H9 (cell line): Measurements from ENCODE around the gene ZNF512. TPM values are rescaled to one million over a fixed set of nuclear protein-coding genes. Genes with fewer than 3 reads are reported as not detected.

Source experiments
- DNase-seq: peaks from one replicate; pipeline ENCODE4 v3.0.0-alpha.2; 2017
- H2AFZ ChIP-seq: one replicate; pipeline ENCODE4 v1.6.1; 2013; ENCODE audit warnings: mild to moderate bottlenecking, low read length, control low read depth, moderate library complexity
- H2AK5ac ChIP-seq: 2 replicates; pipeline ENCODE4 v1.6.1; 2013; ENCODE audit warnings: low read length, control low read depth, mixed read lengths; ENCODE audit not compliant: insufficient read length
- H2BK120ac ChIP-seq: one replicate; pipeline ENCODE4 v1.6.1; 2013; ENCODE audit warnings: low read depth, mild to moderate bottlenecking, low read length, control low read depth, inconsistent platforms; ENCODE audit not compliant: poor library complexity, severe bottlenecking
- H2BK12ac ChIP-seq: 2 replicates; pipeline ENCODE4 v1.6.1; 2013; ENCODE audit warnings: low read length, control low read depth, mixed read lengths, low read depth; ENCODE audit not compliant: insufficient read length
- H2BK15ac ChIP-seq: 2 replicates; pipeline ENCODE4 v1.6.1; 2013; ENCODE audit warnings: low read depth, low read length, control low read depth
- H2BK20ac ChIP-seq: one replicate; pipeline ENCODE4 v1.6.1; 2013; ENCODE audit warnings: low read depth, mild to moderate bottlenecking, low read length, control low read depth, inconsistent platforms; ENCODE audit not compliant: poor library complexity, severe bottlenecking
- H2BK5ac ChIP-seq: 2 replicates; pipeline ENCODE4 v1.6.1; 2013; ENCODE audit warnings: low read length, control low read depth, mixed read lengths; ENCODE audit not compliant: insufficient read length
- H3K14ac ChIP-seq: 2 replicates; pipeline ENCODE4 v1.6.1; 2013; ENCODE audit warnings: low read length, control low read depth; ENCODE audit not compliant: insufficient read depth
- H3K18ac ChIP-seq: 2 replicates; pipeline ENCODE4 v1.6.1; 2013; ENCODE audit warnings: low read depth, mild to moderate bottlenecking, mixed read lengths, low read length, control low read depth; ENCODE audit not compliant: insufficient read length
- H3K23ac ChIP-seq: 2 replicates; pipeline ENCODE4 v1.6.1; 2013; ENCODE audit warnings: low read length, control low read depth, mixed read lengths, low read depth; ENCODE audit not compliant: insufficient read length
- H3K23me2 ChIP-seq: 2 replicates; pipeline ENCODE4 v1.6.1; 2013; ENCODE audit warnings: low read depth, mild to moderate bottlenecking, mixed read lengths, low read length, control low read depth; ENCODE audit not compliant: insufficient read length, poor library complexity, severe bottlenecking
- H3K27ac ChIP-seq: 2 replicates; pipeline ENCODE4 v1.5.1; 2013; ENCODE audit warnings: low read length, control low read depth, mixed read lengths, low read depth; ENCODE audit not compliant: insufficient read length
- H3K27me3 ChIP-seq: 2 replicates; pipeline ENCODE4 v1.6.1; 2013; ENCODE audit warnings: low read length, control low read depth, inconsistent platforms; ENCODE audit not compliant: insufficient read depth
- H3K4ac ChIP-seq: 2 replicates; pipeline ENCODE4 v1.6.1; 2013; ENCODE audit warnings: low read depth, mild to moderate bottlenecking, control low read depth, inconsistent platforms, low read length, moderate library complexity
- H3K4me1 ChIP-seq: 2 replicates; pipeline ENCODE4 v1.6.1; 2013; ENCODE audit warnings: low read length, control low read depth, inconsistent platforms; ENCODE audit not compliant: insufficient read depth
- H3K4me2 ChIP-seq: 2 replicates; pipeline ENCODE4 v1.6.1; 2013; ENCODE audit warnings: low read length, control low read depth, mixed read lengths; ENCODE audit not compliant: insufficient read length, insufficient read depth
- H3K56ac ChIP-seq: 2 replicates; pipeline ENCODE4 v1.6.1; 2013; ENCODE audit warnings: low read depth, mild to moderate bottlenecking, mixed read lengths, low read length, control low read depth; ENCODE audit not compliant: insufficient read length
- H3K79me1 ChIP-seq: 2 replicates; pipeline ENCODE4 v1.6.1; 2013; ENCODE audit warnings: low read depth, mild to moderate bottlenecking, moderate library complexity, low read length, control low read depth, inconsistent platforms; ENCODE audit not compliant: insufficient read depth, poor library complexity, severe bottlenecking
- H3K79me2 ChIP-seq: 2 replicates; pipeline ENCODE4 v1.6.1; 2013; ENCODE audit warnings: low read length, control low read depth, inconsistent platforms; ENCODE audit not compliant: insufficient read depth
- H3K9ac ChIP-seq: 2 replicates; pipeline ENCODE4 v1.6.1; 2013; ENCODE audit warnings: low read length, control low read depth, mixed read lengths; ENCODE audit not compliant: insufficient read length; ENCODE audit errors: extremely low read depth
- H3K9me3 ChIP-seq: one replicate; pipeline ENCODE4 v1.6.1; 2013; ENCODE audit warnings: low read depth, low read length, inconsistent platforms; ENCODE audit not compliant: control insufficient read depth
- H3T11ph ChIP-seq: one replicate; pipeline ENCODE4 v1.6.1; 2013; ENCODE audit warnings: mild to moderate bottlenecking, low read length, control low read depth, inconsistent platforms
- H4K20me1 ChIP-seq: one replicate; pipeline ENCODE4 v1.6.1; 2013; ENCODE audit not compliant: control insufficient read depth, insufficient read length, insufficient read depth
- H4K5ac ChIP-seq: 2 replicates; pipeline ENCODE4 v1.6.1; 2013; ENCODE audit warnings: low read depth, mild to moderate bottlenecking, mixed read lengths, low read length, control low read depth; ENCODE audit not compliant: insufficient read length
- H4K8ac ChIP-seq: replicated peaks from 2 replicates; pipeline ENCODE4 v1.6.1; 2013; ENCODE audit warnings: low read length, control low read depth, mixed read lengths, low read depth; ENCODE audit not compliant: insufficient read length
- H4K91ac ChIP-seq: 2 replicates; pipeline ENCODE4 v1.6.1; 2013; ENCODE audit warnings: low read depth, mild to moderate bottlenecking, moderate library complexity, mixed read lengths, low read length, control low read depth; ENCODE audit not compliant: insufficient read length
- H3K27ac Mint-ChIP-seq, 3 experiments: 2 replicates in 2 of 3; 3 replicates in 1 of 3; pipeline ENCODE4 v1.8.0; 2020 to 2021; ENCODE audit warnings: mixed read lengths in 3 of 3, mild to moderate bottlenecking in 1 of 3, moderate library complexity in 1 of 3
- H3K27me3 Mint-ChIP-seq: 2 replicates; pipeline ENCODE4 v1.8.0; 2021; ENCODE audit warnings: low read depth, mild to moderate bottlenecking, moderate library complexity, mixed read lengths
- H3K36me3 Mint-ChIP-seq, 3 experiments: 2 replicates in 2 of 3; 3 replicates in 1 of 3; pipeline ENCODE4 v1.8.0; 2020 to 2021; ENCODE audit warnings: low read depth in 3 of 3, mixed read lengths in 3 of 3; ENCODE audit not compliant: insufficient read depth in 1 of 3
- H3K4me1 Mint-ChIP-seq, 2 experiments: 2 replicates each; pipeline ENCODE4 v1.8.0; 2020; ENCODE audit warnings: mixed read lengths in 2 of 2
- H3K4me3 Mint-ChIP-seq, 2 experiments: 2 replicates in 1 of 2; 3 replicates in 1 of 2; pipeline ENCODE4 v1.8.0; 2020 to 2021; ENCODE audit warnings: mild to moderate bottlenecking in 2 of 2, mixed read lengths in 2 of 2, moderate library complexity in 1 of 2
- H3K9me3 Mint-ChIP-seq, 2 experiments: 2 replicates in 1 of 2; 3 replicates in 1 of 2; pipeline ENCODE4 v1.8.0; 2020; ENCODE audit warnings: mild to moderate bottlenecking in 2 of 2, mixed read lengths in 2 of 2, moderate library complexity in 1 of 2
- total RNA-seq: library from RNA; stranded (reverse); gene quantifications from 2 replicates; pipeline ENCODE4 v1.2.1, GENCODE V29; 2021
- TF ChIP-seq, protein P1 (sequence below): fragments of 200-600 bp; sonication (generic); conservative IDR thresholded peaks from 3 replicates; pipeline ENCODE4 v1.8.0; 2021; ENCODE audit warnings: antibody characterized with exemption, mild to moderate bottlenecking

Gene ZNF512
- total RNA-seq, 1 experiment from 2014 or later, result 38.2 TPM

DNA sequence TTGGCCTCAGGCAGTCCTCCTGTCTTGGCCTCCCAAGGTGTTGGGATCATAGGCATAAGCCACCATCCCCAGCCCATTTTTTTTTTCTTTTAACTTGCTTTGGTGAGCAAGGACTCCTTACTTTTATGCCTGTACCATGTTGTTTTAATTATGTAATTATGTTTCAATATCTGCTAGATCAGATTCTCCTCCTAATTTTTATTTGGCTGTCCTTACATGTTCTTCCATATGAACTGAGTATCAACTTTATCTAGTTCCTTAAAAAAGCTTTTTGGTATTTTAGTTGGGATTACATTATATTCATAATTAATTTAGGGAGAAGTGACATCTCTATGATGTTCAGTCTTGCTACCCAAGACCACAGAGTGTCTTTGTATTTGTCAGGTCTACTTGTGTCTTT is 62.4 kb downstream of the ZNF512 start:
- Histone ChIP-seq H3K56ac (no peak overlapping the region), H3K79me1 (no peaks in the 10 kb centered on the region), H3K4me1 (no peaks in the 10 kb centered on the region), H3K23me2 (no peaks in the 10 kb centered on the region), H4K5ac (no peak overlapping the region), H3K14ac (no peak overlapping the region), H2BK15ac (no peak overlapping the region), H3K4me2 (no peak overlapping the region), H2BK120ac (no peak overlapping the region), H4K20me1 (no peaks in the 10 kb centered on the region), H2BK12ac (no peak overlapping the region), H3K23ac (no peak overlapping the region), H2AK5ac (no peak overlapping the region), H3K4ac (no peak overlapping the region), H2AFZ (no peak overlapping the region), H2BK20ac (no peak overlapping the region), H4K91ac (no peak overlapping the region), H2BK5ac (no peak overlapping the region), H3K79me2 (no peaks in the 10 kb centered on the region), H3K9me3 (no peaks in the 10 kb centered on the region), H3K9ac (no peak overlapping the region), H3K18ac (no peak overlapping the region), H3K27me3 (no peaks in the 10 kb centered on the region), H3K27ac (no peak overlapping the region), H3T11ph (no peak overlapping the region), H4K8ac (no peak overlapping the region)
- Mint-ChIP-seq H3K27me3 (no peaks in the 10 kb centered on the region), H3K36me3 (peaks cover 14 to 65% (median 39%) of the 10 kb centered on the region in 3 experiments; a peak in 6 of 7 replicates), H3K4me3 (no peak overlapping the region), H3K27ac (no peak overlapping the region), H3K4me1 (no peaks in the 10 kb centered on the region), H3K9me3 (no peaks in the 10 kb centered on the region)
- DNase-seq, result no peak
- TF ChIP-seq, protein P1, sequence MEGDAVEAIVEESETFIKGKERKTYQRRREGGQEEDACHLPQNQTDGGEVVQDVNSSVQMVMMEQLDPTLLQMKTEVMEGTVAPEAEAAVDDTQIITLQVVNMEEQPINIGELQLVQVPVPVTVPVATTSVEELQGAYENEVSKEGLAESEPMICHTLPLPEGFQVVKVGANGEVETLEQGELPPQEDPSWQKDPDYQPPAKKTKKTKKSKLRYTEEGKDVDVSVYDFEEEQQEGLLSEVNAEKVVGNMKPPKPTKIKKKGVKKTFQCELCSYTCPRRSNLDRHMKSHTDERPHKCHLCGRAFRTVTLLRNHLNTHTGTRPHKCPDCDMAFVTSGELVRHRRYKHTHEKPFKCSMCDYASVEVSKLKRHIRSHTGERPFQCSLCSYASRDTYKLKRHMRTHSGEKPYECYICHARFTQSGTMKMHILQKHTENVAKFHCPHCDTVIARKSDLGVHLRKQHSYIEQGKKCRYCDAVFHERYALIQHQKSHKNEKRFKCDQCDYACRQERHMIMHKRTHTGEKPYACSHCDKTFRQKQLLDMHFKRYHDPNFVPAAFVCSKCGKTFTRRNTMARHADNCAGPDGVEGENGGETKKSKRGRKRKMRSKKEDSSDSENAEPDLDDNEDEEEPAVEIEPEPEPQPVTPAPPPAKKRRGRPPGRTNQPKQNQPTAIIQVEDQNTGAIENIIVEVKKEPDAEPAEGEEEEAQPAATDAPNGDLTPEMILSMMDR, result no peak
